NB4 (cell line): Measurements from ENCODE around the gene EXD3.
"Not testable (repeated sequence)": the region's sequence is repeated elsewhere in the genome, so short reads cannot be mapped to it uniquely, and the experiment has no call there.

Source experiments
- MYC ChIP-seq: IDR thresholded peaks from 2 replicates; pipeline ENCODE4 v1.6.1; 2011; ENCODE audit warnings: low read depth, low read length
- TF ChIP-seq, protein P1 (sequence below): IDR thresholded peaks from one replicate; pipeline ENCODE4 v1.5.1; 2012; ENCODE audit warnings: low read depth, low read length

DNA sequence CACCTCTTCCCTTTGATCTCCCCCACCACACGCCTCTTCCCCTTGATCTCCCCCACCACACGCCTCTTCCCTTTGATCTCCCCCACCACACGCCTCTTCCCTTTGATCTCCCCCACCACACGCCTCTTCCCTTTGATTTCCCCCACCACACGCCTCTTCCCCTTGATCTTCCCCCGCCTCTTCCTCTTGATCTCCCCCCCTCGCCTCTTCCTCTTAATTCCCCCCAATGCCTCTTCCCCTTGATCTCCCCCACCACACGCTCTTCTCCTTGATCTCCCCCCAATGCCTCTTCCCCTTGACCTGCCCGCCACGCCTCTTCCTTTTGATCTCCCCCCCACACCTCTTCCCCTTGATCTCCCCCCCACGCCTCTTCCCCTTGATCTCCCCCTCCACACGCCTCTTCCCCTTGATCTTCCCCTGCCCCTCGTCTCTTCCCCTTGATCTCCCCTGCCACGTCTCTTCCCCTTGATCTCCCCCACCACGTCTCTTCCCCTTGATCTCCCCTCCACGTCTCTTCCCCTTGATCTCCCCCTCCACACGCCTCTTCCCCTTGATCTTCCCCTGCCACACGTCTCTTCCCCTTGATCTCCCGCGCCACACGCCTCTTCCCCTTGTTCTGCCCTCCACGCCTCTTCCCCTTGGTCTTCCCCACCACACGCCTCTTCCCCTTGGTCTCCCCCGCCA, 27.7 kb upstream of the EXD3 start:
- TF ChIP-seq, protein P1, sequence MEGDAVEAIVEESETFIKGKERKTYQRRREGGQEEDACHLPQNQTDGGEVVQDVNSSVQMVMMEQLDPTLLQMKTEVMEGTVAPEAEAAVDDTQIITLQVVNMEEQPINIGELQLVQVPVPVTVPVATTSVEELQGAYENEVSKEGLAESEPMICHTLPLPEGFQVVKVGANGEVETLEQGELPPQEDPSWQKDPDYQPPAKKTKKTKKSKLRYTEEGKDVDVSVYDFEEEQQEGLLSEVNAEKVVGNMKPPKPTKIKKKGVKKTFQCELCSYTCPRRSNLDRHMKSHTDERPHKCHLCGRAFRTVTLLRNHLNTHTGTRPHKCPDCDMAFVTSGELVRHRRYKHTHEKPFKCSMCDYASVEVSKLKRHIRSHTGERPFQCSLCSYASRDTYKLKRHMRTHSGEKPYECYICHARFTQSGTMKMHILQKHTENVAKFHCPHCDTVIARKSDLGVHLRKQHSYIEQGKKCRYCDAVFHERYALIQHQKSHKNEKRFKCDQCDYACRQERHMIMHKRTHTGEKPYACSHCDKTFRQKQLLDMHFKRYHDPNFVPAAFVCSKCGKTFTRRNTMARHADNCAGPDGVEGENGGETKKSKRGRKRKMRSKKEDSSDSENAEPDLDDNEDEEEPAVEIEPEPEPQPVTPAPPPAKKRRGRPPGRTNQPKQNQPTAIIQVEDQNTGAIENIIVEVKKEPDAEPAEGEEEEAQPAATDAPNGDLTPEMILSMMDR: not testable (repeated sequence)
- not testable (repeated sequence) for TF ChIP-seq MYC
